SU-DHL-6 (cell line): Measurements from ENCODE around the gene C20orf96.

Experiments
- CTCF ChIP-seq: fragments of 200-600 bp; sonication (generic); IDR thresholded peaks from one replicate; pipeline ENCODE4 v1.5.1; 2017; ENCODE audit warnings: antibody characterized with exemption, mild to moderate bottlenecking, low read length, moderate library complexity; ENCODE audit not compliant: insufficient read depth, poor library complexity, severe bottlenecking
- EZH2phosphoT487 ChIP-seq: fragments of 200-600 bp; sonication (generic), shearing (Covaris generic); conservative IDR thresholded peaks from 2 replicates; pipeline ENCODE4 v1.6.1; 2018; ENCODE audit warnings: mild to moderate bottlenecking, antibody characterized with exemption, low read length, moderate library complexity, mixed read lengths

- TF ChIP-seq EZH2phosphoT487 (no peak), CTCF (no peak)
Measured at GRCh38 chr20:276620-277495, 13.7 kb downstream of the C20orf96 start.
